22Rv1 (cell line): ENCODE data around the gene CLDN5.

ENCODE experiments used
- H3K27ac ChIP-seq: fragments of 450-650 bp; 2 replicates; pipeline ENCODE4 v1.5.1; 2017
- ZFX ChIP-seq: fragments of 450-650 bp; IDR thresholded peaks from 2 replicates; pipeline ENCODE4 v1.6.1; 2017; ENCODE audit warnings: antibody characterized with exemption, borderline replicate concordance
- TF ChIP-seq, protein P1 (sequence below): fragments of 450-650 bp; IDR thresholded peaks from 2 replicates; pipeline ENCODE4 v1.5.1; 2017; ENCODE audit warnings: mild to moderate bottlenecking

CLDN5 gene

DNA sequence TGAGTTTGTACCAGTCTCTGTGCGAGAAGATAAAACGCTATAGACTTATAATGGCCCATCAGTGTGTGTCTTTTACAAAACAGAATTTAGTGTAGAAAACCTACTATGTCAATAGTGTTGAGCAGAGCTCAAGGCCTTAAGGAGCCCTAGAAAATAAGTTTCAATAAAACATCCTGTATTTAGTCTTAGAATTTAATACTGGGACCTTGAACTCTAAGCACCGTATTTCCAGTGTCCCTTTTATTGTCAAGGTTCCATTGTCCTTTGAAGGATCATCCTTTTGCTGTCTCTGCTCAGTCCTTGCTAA lies 27.9 kb downstream of the CLDN5 start:
- TF ChIP-seq, protein P1, sequence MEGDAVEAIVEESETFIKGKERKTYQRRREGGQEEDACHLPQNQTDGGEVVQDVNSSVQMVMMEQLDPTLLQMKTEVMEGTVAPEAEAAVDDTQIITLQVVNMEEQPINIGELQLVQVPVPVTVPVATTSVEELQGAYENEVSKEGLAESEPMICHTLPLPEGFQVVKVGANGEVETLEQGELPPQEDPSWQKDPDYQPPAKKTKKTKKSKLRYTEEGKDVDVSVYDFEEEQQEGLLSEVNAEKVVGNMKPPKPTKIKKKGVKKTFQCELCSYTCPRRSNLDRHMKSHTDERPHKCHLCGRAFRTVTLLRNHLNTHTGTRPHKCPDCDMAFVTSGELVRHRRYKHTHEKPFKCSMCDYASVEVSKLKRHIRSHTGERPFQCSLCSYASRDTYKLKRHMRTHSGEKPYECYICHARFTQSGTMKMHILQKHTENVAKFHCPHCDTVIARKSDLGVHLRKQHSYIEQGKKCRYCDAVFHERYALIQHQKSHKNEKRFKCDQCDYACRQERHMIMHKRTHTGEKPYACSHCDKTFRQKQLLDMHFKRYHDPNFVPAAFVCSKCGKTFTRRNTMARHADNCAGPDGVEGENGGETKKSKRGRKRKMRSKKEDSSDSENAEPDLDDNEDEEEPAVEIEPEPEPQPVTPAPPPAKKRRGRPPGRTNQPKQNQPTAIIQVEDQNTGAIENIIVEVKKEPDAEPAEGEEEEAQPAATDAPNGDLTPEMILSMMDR, result no peak
- no peak for TF ChIP-seq ZFX
- H3K27ac ChIP-seq, result no peak overlapping the region

DNA sequence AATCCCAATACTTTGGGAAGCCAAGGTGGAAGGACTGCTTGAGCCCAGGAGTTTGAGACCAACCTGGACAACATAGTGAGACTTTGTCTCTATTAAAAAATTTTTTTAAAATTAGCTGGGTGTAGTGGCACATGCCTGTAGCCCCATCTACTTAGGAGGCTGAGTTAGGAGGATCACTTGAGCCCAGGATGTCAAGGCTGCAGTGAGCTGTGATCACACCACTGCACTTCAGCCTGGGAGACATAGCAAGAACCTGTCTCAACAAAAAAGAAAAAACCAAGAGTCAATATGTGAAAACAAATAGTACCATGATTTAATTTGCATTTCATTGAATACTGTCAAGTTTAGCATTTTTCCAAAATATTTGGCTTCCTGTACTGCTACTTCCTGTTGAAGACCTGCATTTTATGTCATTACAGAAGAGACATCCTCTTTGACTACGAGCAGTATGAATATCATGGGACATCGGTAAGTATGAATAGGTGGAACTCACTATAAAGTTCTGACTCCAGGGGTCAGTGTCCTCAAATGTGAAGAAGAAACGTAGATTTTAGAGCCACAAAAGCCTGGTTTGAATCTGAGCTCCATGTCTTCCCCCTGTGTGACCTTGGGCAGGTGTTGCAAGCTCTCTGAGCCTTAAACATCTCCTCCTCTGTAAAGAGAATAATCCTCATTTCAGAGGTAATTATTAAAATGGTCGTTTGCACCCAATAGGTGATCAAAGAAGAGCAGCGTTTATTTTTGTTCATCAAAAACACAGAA lies 28.5 kb downstream of the CLDN5 start:
- TF ChIP-seq, protein P1, result no peak
- H3K27ac ChIP-seq, result no peak overlapping the region

DNA sequence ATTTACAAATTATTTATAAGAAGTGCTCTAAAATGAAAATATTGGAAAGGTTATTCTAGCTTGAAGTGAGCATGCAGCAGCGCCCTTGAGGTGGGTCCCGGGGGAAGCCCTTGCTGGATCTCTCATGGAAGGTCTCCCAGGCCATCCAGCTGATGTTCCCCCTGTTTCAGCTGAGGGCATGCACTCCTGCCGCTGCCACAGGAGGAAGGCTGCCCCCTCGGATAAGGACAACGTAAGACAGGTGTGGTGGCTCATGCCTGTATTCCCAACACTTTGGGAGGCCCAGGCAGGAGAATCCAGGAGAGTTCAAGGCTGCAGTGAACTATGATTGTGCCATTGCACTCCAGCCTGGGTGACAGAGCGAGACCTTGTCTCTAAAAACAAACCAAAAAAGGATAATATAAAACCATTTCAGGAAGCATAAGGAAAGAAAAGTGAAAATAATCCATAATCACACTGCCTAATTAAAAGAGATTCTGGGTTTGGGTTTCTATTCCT lies 29.5 kb downstream of the CLDN5 start:
- no peak overlapping the region for H3K27ac ChIP-seq
- TF ChIP-seq, protein P1, result no peak
- TF ChIP-seq ZFX, result no peak

DNA sequence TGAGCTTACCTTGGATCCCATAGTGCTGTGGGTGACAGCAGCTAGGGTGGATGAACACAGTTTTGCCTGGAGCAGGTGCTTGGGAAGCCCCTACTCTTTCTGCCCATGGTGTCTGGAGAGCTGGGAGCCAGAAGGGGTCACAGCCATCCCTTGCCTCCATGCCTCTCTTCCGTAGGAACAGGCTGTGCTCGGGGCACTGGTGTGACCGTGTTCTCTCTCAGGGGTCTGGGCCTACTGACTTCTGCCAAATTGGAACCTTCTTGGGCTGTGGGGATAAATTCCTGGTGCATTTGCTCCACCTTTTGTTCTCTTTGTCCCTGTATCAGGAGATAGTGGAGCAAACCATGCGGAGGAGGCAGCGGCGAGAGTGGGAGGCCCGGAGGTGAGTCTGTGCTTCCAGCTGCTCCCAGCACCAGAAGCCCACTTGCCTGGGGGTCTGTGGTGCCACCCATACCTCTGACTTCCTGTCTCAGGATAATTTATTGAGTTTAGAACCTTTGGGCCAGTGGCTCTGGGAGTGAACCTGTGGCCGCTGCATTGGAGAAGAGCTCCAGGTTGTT lies 30.1 kb downstream of the CLDN5 start:
- no peak overlapping the region for H3K27ac ChIP-seq
- TF ChIP-seq, protein P1, result no peak
- no peak for TF ChIP-seq ZFX

DNA sequence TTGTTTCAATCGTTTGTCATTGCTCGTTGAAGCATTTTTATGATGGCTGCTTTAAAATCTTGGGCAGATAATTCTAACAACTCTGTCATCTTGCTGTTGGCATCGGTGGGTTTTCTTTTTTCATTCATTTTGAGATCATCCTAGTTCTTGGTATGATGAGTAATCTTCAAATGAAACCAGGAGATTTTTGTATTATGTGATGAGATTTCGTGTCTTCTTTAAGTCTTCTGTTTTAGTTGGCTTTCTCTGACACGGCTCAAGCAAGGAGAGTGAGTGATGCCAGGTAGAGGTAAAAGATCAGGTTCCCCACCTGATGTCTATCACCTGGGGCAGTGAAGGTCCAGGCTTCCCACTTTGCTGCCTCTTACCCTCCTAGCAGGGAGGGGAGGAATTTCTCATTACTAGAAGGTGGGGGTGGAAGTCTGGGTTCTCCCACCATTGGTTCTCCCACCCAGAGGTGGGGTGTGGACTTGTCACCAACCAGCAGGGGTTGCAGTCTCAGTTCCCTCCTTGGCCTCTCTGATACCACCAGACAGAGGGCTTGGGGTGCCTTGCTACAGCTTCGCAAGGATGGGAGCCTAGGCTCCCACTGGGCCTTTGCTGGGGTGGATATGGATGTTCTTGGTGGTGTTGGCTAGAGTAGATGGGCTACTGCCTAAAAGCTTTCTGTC lies 31.6 kb downstream of the CLDN5 start:
- TF ChIP-seq, protein P1, result no peak
- no peak for TF ChIP-seq ZFX
- H3K27ac ChIP-seq, result no peak overlapping the region

DNA sequence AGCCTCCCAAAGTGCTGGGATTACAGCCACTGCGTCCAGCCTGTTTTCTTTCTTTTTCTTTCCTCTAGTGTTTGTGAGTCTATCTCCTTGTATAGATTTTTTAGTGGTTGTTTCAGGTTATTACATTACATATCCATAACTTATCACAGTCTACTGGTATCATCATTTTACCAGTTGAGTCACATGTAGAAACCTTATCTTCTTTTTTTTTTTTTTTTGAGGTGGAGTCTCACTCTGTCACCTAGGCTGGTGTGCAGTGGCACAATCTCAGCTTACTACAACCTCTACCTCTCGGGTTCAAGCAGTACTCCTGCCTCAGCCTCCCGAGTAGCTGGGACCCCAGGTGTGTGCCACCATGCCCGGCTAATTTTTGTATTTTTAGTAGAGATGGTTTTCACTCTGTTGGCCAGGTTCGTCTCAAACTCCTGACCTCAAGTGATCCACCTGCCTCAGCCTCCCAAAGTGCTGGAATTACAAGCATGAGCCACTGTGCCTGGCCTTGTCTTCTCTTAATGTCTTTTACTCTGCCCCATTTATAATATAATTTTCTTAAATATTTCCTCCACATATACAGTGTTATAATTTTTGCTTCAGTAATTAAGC lies 33.5 kb downstream of the CLDN5 start:
- no peak overlapping the region for H3K27ac ChIP-seq

More for the DNA sequence above, 33.5 kb downstream of the CLDN5 start:
- TF ChIP-seq, protein P1, result no peak
- TF ChIP-seq ZFX, result no peak
